Measurements from ENCODE around the gene GYPB.
"Not testable (repeated sequence)": the region's sequence is repeated elsewhere in the genome, so short reads cannot be mapped to it uniquely, and the experiment has no call there.

GYPB gene

DNA sequence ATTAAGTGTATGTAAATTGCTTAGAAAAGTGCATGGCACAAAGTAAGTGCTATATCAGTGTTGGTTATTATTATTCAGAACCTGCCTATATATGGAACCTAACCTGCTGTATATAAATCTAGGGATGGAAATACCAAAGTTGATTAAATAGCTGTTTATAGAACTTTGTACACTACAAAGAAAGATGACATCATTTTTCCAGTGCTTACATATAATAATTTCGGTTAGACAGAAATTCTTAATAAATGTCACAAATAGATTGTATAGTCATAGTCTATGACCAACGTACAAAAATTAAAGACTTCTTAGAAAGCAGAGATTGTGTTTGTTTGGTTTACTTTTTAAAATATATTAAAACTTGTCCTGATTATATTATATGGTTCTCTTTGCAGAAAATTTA lies 4.4 kb downstream of the GYPB start:
- no peak for DNase-seq (ENCODE audit: low read depth in 2 of 3, low spot score in 1 of 3)

DNA sequence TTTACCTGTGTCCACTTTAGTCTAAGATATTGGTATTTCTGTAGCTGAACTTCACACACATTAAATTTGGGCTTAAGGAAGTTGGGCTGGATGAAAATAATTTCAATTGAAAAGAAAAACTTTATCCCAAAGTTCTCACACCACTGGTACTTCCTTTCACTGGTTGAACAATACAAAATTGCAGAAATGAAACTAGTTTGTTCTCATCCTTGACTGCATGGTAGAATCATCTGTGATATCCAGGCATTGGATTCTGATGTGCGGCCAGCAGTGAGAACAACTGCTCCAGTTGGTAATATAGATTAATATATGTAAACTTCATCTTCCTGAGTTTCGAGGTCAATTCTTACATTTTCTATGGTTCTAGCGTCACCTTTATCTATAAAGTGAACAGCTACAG lies 10.6 kb downstream of the GYPB start:
- not testable (repeated sequence) for DNase-seq (ENCODE audit: low read depth in 2 of 3, low spot score in 1 of 3)

DNA sequence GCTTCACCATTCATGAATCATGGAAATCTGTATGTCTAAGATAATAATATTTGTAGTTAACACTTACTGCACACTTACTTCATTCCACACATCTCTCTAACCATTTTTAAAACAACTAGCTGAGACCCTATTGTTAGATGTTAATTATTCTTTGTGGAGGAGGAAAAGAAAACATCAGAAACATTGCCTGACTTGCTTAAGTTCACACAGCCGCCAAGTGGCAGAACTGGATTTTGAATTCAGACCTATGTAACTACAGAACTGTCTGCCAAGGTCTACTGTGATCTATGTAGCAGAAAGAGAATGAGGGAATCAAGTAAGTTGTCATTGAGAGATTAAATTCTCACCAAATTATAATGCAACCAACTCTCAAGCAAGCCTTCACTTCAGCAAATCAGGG lies 11.2 kb downstream of the GYPB start:
- not testable (repeated sequence) for DNase-seq (ENCODE audit: low read depth in 2 of 3, low spot score in 1 of 3)

DNA sequence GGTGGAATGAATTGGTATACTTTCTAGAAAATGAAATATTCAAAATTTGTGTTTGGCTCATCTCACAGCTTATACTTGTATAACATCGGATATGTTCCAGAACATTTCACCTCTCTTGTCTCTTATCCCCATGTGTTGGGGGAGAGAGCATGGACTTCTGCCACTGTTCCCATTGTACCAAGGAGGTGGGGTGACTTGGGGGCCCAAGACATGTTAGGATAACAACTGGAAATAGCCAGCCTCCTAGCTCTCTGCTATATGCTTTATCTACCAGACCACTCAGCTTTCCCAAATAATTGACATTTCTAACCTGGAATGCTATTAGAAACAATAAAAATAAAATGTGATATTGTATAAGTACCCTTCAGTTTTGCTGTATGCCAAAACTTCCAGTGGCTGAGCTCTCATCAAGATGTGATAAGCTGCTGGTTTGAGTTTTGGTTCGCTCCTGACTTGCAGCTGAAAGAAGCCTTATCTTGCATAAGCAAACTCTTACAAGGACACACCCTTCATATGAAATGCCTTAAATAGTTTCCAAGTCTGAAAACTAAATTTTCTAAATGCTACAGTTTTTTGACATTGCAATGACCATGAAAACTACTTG lies 12.9 kb downstream of the GYPB start:
- not testable (repeated sequence) for DNase-seq (ENCODE audit: low read depth in 2 of 3, low spot score in 1 of 3)

DNA sequence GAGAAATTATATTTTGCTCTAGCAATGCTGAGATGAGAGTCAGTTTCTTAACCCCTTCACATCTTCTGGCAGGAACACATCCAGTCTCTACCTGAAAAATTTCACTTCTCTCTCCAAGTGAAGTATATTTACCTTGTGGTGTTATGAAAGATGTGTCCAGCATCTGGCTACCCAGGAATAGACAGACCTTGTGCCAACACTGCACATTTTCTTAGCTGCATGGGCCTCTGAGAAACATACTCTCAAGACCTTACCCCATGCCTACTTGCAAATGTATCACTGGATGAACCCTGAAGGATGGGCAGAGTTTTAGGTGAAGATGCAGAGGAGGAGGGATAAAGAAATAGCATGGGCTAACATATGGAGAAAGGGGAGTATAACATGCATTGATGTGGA lies 13.6 kb downstream of the GYPB start:
- not testable (repeated sequence) for DNase-seq (ENCODE audit: low read depth in 2 of 3, low spot score in 1 of 3)

DNA sequence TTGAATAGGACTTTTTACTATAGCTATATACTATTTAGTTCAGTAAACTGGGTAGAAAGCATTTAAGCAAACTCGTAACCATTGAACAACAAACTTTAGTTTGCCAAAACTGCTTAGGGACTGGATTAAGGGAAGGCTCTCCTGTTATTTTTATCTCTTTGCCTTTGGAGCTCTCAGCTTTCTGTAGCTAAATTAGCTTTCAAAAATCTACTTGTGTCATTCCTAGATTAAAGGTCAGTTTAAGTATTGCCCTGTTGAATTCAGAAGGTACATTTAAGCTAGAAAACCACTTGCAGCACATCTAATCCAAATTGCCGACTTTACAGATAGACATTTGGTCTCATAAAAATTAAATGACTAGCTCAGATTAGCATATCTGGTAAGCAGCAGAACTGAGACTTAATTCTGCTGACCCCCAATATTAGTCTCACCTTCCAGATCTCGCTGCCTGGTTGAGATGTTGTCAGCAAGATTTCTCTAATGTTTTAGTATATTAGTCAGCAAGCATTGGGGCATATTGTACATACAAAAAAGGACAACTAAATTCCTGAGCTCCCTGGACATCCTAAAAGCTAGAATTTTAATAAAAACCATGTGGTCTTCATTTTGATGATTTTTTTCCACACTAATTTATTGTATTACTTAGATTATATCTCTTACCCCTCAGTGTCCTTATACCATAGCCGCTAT lies 14.2 kb downstream of the GYPB start:
- DNase-seq (ENCODE audit: low read depth in 2 of 3, low spot score in 1 of 3) = not testable (repeated sequence)

DNA sequence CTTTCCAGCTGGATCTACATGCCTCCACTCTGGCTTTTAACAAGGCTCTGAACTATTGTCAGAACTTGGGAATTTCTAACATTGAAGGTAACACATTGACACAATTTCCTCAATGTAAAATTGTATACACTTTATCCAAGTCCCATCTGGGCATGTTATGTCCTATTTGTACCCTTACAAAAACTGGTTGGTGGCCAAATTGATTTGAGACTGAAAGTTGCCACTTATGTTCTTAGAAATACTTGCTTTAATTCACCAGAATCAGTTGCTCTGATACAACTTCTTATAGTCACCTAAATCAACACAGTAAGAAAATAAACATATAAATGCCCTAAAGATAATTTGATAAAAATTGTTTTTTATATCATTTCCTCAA lies 15.3 kb downstream of the GYPB start:
- DNase-seq (ENCODE audit: low read depth in 2 of 3, low spot score in 1 of 3) = not testable (repeated sequence)

DNA sequence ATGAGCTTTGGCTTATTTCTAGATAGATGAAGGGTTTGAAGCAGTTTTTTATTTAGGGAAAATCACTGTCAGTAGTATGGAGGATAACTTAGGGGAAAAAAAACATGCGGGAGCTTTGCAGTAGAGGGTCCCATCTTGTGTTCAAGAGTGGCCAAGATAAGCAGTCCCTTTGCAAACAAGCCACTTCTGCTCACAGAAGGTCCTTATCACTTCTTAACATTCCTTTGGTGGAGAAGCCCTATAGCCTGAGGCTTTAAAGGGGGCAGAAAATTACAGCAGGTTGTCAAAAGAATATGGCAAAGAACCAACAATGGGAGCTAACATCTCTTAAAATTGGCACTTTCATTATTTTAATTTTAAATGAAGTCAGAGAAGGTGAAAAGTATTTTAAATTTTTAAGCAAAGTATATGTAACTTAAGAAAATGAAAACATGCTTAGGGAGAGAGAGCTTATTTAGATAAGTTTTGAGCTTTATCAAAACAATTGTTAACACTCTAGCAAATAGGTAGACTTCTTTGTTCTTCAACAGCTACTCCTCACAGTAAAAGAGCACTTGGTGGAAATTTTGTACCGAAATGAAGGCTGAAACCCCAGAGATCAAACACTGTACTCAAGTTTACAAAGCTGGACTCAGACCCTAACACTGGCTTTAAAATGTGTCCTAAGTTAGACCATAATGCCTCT lies 15.8 kb downstream of the GYPB start:
- DNase-seq (ENCODE audit: low read depth in 2 of 3, low spot score in 1 of 3) = not testable (repeated sequence)

DNA sequence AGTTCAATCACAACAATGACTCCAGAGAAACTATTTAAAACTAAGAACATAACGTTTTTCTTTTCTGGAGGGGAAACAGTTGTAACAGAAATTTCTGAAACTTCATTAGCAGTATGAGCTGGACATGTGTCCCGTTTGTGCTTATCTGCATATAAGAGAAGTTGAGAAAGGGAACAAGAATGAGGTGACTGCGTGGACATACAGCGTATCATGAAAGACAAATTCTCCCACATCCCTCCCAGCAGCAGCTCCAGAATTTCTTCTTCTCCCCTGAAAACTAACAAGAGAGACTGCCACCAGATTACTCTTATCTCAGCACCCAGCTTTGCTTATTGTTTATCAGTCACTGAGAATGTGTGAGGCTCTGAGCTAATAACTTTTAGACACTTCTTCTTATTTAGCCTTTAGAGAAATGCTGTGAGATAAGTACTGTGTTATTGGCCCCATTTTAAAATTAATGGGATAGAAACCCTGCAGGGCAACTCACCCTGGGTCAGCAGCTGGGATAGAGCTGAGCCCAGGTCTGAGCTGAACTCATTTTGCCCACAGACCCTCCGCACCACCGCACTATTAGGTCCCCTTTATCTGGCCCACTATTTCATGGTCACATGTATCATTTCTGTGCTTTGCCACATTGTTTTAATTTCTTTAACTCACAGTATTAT lies 18.7 kb downstream of the GYPB start:
- not testable (repeated sequence) for DNase-seq (ENCODE audit: low read depth in 2 of 3, low spot score in 1 of 3)

DNA sequence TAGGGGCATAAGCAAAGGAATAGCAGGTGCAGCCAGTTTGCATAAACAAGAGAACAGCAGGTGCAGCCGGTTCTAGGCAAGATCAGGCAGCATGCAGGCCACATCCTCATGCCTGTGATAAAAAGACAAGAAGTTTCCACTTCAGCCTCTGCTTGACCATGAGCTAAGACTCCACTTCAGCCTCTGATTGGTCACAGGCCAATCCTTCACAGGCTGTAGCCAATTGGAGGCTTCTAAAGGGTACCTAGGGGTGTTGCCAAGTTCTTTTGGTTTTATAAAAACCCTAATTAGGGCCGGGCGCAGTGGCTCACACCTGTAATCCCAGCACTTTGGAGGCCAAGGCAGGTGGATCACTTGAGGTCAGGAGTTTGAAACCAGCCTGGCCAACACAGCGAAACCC lies 23.0 kb downstream of the GYPB start:
- not testable (repeated sequence) for DNase-seq (ENCODE audit: low read depth in 2 of 3, low spot score in 1 of 3)

DNA sequence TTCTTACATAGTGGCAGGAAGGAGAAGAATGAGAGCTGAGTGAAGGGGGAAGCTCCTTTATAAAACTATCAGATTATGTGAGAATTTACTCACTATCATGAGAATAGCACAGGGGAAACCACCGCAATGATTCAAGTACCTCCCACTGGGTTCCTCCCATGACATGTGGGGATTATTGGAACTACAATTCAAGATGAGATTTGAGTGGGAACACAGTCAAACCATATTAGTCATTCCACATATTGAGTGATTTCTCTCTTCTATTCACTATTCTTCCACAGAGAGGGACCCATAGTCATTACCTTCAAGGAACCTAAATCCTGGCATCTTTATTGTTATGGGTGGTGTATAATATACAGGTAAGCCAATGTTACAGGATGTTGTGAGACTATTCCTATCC lies 27.4 kb downstream of the GYPB start:
- not testable (repeated sequence) for DNase-seq (ENCODE audit: low read depth in 2 of 3, low spot score in 1 of 3)

DNA sequence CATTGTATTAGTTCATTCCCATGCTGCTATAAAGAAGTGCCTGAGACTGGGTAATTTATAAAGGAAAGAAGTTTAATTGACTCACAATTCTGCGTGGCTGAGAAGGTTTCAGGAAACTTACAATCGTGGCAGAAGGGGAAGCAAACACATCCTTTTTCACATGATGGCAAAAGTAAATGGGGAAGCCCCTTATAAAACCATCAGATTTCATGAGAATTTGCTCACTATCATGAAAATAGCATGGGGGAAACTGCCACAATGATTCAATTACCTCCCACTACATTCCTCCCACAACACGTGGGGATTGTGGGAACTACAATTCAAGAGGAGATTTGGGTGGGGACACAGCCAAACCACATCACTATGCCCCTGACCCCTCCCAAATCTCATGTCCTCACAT lies 28.5 kb downstream of the GYPB start:
- not testable (repeated sequence) for DNase-seq (ENCODE audit: low read depth in 2 of 3, low spot score in 1 of 3)

DNA sequence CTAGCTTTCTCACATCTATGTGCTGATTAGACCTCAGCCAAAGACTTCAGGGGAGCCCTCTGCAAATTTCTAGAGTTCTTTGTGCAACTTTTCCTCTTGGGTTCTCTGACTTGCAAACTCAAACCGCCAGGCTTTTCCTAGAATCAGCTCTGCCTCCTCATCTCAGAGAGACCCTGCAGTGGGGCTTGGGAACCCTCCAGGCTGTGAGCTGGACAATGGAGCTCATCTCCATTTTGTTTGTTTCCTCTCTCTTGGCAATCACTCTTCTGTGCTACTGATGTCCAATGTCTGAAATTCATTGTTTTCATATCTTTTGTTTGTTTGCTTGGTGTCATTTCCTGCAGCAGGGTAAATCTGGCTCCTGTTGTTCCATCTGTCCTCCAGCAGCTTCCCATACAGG lies 33.0 kb downstream of the GYPB start:
- DNase-seq (ENCODE audit: low read depth in 2 of 3, low spot score in 1 of 3) = no peak

DNA sequence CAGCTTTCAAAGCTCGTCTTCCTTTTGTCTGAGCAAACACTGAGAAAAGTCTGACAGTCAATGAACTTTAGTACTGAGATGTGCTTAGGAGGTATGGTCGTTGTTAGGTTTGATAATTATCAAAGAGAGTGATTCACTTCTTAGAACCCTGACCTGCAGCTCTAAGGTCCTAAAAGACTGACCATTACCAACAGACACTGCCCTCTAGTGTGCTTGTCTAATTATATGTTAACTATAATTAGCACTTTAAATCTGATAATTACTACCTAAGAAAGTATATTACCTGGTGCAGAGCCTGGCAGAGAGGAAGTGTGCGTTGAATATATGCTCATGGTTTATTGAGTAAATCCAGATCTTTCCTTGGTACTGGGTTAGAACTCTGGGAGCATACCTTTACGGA lies 38.4 kb downstream of the GYPB start:
- not testable (repeated sequence) for DNase-seq (ENCODE audit: low read depth in 2 of 3, low spot score in 1 of 3)

DNA sequence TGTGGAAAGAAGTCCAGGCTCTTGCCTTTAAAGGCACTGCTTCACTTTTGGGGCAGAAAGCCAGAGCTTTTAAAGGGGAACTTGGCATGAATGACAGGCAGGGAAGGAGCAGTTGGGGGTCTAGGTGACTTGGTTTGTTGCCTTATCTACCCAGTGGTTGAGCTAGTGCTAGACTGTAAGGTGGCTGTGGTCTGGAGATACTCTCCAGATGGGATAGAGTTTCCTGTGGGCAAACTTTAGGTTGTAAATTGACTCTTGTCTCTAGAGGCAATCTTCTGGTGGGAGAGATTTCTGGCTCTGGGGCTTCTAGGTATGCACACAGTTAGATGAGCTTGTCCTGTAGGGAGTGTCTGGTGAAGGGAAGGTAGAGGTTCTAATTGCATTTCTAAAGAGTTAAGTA lies 43.7 kb downstream of the GYPB start:
- not testable (repeated sequence) for DNase-seq (ENCODE audit: low read depth in 2 of 3, low spot score in 1 of 3)

DNA sequence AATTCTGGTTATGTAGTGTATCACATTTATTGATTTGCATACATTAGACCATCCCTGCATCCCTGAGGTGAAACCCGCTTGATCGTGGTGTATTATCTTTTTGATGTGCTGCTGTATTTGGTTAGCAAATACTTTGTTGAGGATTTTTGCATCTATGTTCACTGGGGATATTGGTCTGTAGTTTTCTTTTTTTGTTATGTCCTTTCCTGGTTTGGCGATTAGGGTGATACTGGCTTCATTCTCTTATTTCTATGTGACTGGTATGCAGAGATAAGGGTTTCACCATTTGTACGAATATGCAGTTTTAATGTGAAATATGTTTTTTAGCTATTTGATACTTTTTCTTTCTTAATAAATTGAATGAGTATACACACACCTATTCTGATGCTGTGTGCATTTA lies 45.2 kb downstream of the GYPB start:
- not testable (repeated sequence) for DNase-seq (ENCODE audit: low read depth in 2 of 3, low spot score in 1 of 3)

DNA sequence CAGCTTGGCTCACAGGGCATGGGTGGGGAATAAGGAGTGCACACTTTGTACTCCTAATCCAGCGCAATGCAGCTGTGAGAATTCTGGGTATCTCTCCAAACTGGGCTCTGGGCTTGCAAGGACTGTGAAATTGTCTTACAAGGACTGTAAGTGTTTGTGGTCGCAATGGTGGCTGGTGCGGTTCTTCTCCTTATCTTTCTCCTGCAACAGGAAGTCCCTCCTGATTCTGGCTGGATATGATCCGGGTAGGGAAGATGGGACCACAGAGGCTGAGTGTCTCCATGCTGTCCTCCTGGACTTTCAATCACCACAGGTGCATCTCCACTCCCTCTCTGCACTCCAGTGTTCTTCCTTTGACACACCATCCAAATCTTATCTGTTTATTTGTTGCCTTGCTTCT lies 58.1 kb downstream of the GYPB start:
- no peak for DNase-seq (ENCODE audit: low read depth in 2 of 3, low spot score in 1 of 3)

DNA sequence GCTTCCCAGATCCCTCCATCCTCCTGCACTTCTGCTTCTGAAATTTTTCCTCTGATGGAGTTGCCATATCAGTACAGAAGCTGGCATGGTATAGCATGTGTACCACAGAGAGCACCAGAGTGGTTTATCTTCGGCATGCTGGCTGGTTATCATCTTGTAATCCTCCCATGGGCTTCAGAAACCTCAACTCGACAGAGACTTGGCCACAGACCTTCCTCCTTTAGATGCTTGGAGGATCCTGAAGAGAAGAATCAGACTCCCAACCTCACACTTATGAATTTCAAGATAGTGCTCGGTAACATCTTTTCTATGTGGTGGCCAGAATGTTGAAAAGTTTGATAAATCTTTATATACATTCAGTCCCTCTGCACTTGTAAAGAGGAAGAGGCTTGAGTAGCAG lies 63.9 kb downstream of the GYPB start:
- DNase-seq (ENCODE audit: low read depth in 2 of 3, low spot score in 1 of 3) = not testable (repeated sequence)

DNA sequence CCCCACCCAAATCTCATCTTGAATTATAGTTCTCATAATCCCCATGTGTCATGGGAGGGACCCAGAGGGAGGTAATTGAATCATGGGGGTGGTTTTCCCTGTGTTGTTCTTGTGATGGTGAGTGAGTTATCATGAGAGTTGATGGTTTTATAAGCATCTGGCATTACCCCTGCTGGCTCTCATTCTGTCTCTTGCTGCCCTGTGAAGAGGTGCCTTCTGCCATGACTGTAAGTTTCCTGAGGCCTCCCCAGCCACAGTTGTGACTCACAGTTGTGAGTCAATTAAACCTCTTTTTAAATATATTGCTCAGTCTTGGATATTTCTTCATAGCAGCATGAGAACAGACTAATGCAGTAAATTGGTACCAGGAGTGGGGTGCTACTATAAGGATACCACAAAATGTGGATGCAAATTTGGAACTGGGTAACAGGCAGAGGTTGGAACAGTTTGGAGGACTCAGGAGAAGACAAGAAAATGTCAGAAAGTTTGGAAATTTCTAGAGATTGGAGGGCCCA lies 67.7 kb downstream of the GYPB start:
- not testable (repeated sequence) for DNase-seq (ENCODE audit: low read depth in 2 of 3, low spot score in 1 of 3)

DNA sequence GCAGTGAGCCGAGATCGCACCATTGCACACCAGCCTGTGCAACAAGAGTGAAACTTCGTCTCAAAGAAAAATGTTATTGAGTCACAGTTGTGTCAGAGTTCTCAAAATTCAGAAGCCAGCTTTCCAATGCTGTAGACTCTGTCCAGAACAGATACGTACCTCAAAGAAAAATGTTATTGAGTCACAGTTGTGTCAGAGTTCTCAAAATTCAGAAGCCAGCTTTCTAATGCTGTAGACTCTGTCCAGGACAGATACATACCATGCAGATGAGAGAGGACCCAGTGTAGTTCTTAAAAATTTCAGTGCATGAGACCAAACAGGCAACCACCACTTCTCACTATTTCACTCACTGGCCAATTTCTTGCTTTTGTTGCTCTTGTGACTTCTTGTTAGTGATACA lies 68.2 kb downstream of the GYPB start:
- DNase-seq (ENCODE audit: low read depth in 2 of 3, low spot score in 1 of 3) = not testable (repeated sequence)

DNA sequence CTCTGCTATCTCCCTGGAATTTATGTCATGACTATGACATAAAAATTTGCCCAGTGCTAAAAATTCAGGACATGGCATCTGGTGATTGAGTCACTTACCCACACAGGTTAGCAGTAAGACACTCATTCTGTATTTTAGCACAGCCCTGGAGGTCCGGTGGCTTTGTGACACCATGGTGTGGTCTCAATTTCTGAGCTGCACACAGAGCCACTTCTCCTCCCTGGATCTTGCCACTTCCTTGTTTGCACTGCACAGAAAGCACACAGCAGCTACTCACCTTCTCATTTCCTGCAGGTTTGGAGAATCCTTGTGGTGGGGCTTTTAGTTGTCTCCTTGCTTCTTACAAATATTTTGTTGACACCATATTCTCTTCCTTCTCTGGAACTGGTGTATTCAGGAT lies 69.0 kb downstream of the GYPB start:
- not testable (repeated sequence) for DNase-seq (ENCODE audit: low read depth in 2 of 3, low spot score in 1 of 3)

DNA sequence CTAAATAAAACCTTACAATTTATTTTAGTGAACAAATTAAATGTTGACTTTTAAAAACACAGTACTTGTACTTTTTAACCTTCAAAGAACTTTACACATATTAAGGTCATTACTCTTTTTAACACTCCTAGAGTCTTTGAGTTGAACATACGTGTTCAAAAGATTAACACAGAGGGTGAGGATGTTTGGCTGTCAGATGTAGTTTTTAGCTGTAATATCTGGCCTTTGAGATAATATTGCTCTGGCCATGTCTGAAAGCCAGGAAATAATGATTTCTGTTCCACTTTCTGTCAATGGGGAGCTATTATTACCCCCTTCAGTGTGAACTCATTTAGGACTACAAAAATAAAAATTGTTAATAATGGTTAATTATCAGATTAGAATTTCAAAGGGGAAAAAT lies 71.7 kb downstream of the GYPB start:
- DNase-seq (ENCODE audit: low read depth in 2 of 3, low spot score in 1 of 3) = not testable (repeated sequence)
